MCF 10A (cell line): ENCODE results near the gene HOXC4. TPM values are rescaled to one million over a fixed set of nuclear protein-coding genes. Genes with fewer than 3 reads are reported as not detected.

Experiments
- BruUV-seq: library from RNA; stranded (reverse); fragments of 400-500 nt; replicated peaks from 2 replicates; lab custom pipeline; 2021; lab: Mats Ljungman, UMichigan
- CTCF ChIA-PET: fragments of 300-600 bp; sonication (Branson Sonifier 250); formaldehyde crosslinking; extraction: SDS; loops from one replicate; lab custom pipeline; 2021; ENCODE audit warnings: antibody characterized with exemption, inconsistent platforms; lab: Yijun Ruan, JAX
- POLR2A ChIA-PET: fragments of 300-600, 350-650 bp; sonication (Branson Sonifier 250); formaldehyde crosslinking; extraction: SDS; loops from one replicate; lab custom pipeline; 2020; ENCODE audit warnings: antibody characterized with exemption, inconsistent platforms; lab: Yijun Ruan, JAX
- DNase-seq: peaks from one replicate; pipeline ENCODE4 v3.0.0-alpha.2; 2018; ENCODE audit not compliant: unreplicated experiment
- H3K27ac Mint-ChIP-seq: one replicate; pipeline ENCODE4 v1.8.0; 2022; ENCODE audit warnings: mild to moderate bottlenecking, low read depth, mixed read lengths; ENCODE audit not compliant: unreplicated experiment
- H3K27me3 Mint-ChIP-seq: one replicate; pipeline ENCODE4 v1.8.0; 2022; ENCODE audit warnings: mixed read lengths; ENCODE audit not compliant: insufficient read depth, unreplicated experiment
- H3K36me3 Mint-ChIP-seq: one replicate; pipeline ENCODE4 v1.8.0; 2022; ENCODE audit warnings: mild to moderate bottlenecking, moderate library complexity, mixed read lengths; ENCODE audit not compliant: insufficient read depth, unreplicated experiment
- H3K4me1 Mint-ChIP-seq: one replicate; pipeline ENCODE4 v1.8.0; 2022; ENCODE audit warnings: mixed read lengths; ENCODE audit not compliant: insufficient read depth, unreplicated experiment
- H3K4me3 Mint-ChIP-seq: one replicate; pipeline ENCODE4 v1.8.0; 2022; ENCODE audit warnings: mild to moderate bottlenecking, moderate library complexity, mixed read lengths; ENCODE audit not compliant: unreplicated experiment
- H3K9me3 Mint-ChIP-seq: one replicate; pipeline ENCODE4 v1.8.0; 2022; ENCODE audit warnings: mixed read lengths; ENCODE audit not compliant: unreplicated experiment
- intact Hi-C: fragments of 100-400 bp; cut with micrococcal nuclease; formaldehyde crosslinking; loops from 2 replicates; pipeline ENCODE4 v1.14.1; 2022
- total RNA-seq: library from RNA; stranded (reverse); gene quantifications from 2 replicates; pipeline ENCODE4 v1.2.3, GENCODE V29; 2022
- TF ChIP-seq, protein P1 (sequence below): fragments of 200-600 bp; IDR thresholded peaks from one replicate; pipeline ENCODE4 v1.8.0; 2022; ENCODE audit warnings: antibody characterized with exemption, mild to moderate bottlenecking; ENCODE audit not compliant: unreplicated experiment

Gene HOXC4
- total RNA-seq, 1 experiment from 2014 or later: 1.7 TPM

DNA sequence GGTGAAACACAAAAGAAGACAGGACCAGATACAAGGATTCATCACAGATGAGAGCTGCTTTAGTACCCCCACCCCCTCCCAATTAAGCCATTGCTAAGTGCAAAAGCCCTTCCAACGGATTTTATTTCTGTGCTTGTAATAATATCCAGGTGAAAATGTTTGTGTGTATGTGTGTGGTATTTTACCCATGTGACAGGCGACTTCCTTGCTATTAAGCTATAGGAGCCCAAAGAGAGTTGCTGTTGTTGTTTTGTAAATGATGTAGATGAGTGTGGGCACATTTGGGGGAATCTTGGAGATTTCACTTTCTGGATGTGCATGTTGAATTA lies 3.2 kb upstream of the HOXC4 start:
- Mint-ChIP-seq H3K27ac (no peak overlapping the region), H3K4me1 (peaks cover 11% of the 10 kb centered on the region), H3K9me3 (no peaks in the 10 kb centered on the region), H3K36me3 (no peaks in the 10 kb centered on the region), H3K4me3 (no peak overlapping the region), H3K27me3 (no peaks in the 10 kb centered on the region)
- CTCF ChIA-PET: interaction anchor here (0.8 kb wide), 1 partner anchor 82 kb away, joined by 5 read pairs; no protein-coding TSS in a partner anchor
- POLR2A ChIA-PET: interaction anchor here (0.7 to 0.8 kb wide), 2 partner anchors 9 to 142 kb away, joined by 3 to 4 read pairs; no protein-coding TSS in a partner anchor
- TF ChIP-seq, protein P1, sequence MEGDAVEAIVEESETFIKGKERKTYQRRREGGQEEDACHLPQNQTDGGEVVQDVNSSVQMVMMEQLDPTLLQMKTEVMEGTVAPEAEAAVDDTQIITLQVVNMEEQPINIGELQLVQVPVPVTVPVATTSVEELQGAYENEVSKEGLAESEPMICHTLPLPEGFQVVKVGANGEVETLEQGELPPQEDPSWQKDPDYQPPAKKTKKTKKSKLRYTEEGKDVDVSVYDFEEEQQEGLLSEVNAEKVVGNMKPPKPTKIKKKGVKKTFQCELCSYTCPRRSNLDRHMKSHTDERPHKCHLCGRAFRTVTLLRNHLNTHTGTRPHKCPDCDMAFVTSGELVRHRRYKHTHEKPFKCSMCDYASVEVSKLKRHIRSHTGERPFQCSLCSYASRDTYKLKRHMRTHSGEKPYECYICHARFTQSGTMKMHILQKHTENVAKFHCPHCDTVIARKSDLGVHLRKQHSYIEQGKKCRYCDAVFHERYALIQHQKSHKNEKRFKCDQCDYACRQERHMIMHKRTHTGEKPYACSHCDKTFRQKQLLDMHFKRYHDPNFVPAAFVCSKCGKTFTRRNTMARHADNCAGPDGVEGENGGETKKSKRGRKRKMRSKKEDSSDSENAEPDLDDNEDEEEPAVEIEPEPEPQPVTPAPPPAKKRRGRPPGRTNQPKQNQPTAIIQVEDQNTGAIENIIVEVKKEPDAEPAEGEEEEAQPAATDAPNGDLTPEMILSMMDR: no peak
- DNase-seq: no peak
- intact Hi-C loops: no loop called here
- no TSS peak for BruUV-seq

DNA sequence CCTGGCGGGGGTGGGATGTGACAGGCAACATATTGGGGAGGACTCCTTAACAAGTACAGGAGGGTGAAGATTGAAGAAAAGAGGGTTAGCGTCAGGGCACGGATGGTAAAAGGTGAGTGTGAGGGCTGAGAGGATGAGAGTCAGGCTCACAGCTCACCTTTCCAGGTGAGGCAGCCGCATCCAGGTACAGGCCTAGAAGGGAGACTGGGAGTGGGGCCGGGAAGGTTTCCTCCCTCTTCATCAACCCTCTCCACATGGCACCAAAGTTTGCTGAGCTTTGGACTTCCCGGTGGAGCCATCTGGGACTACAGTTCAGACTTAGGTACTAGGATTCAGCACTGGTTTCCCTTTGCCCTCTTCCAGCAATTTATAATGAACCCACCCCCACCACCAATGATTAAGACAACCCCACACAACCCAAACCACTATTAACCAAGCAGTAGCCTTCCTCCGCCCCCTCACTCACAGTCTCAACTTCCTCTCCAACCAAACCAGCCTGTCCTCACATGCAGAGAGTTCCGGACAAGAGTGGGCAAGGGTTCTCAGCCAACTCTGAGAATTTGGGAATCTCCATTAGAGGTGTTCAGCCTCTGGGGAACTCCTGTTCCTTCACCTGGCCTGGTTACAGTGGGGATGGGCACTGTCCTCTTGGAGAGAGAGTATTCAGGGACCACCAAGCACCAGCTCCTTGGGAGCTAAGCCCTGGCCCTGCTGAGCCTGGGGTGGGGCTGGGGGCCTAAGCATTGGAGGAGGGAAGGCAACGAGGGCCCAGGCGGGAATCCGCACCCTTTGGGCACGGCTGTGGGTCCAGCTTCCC lies 2.4 kb upstream of the HOXC4 start:
- Mint-ChIP-seq H3K9me3 (no peaks in the 10 kb centered on the region), H3K4me1 (peaks cover 11% of the 10 kb centered on the region), H3K27ac (no peak overlapping the region), H3K4me3 (no peak overlapping the region), H3K27me3 (no peaks in the 10 kb centered on the region), H3K36me3 (no peaks in the 10 kb centered on the region)
- ChIA-PET CTCF (interaction anchor here (0.8 to 1.1 kb wide), 2 partner anchors 81 to 157 kb away, joined by 3 to 5 read pairs; no protein-coding TSS in a partner anchor), POLR2A (interaction anchor here (0.5 to 0.8 kb wide), 3 partner anchors 10 to 141 kb away, joined by 3 to 4 read pairs (median 3); no protein-coding TSS in a partner anchor)
- TF ChIP-seq, protein P1: no peak
- DNase-seq: peak; percentile 29
- intact Hi-C loops: no loop called here
- BruUV-seq: no TSS peak

DNA sequence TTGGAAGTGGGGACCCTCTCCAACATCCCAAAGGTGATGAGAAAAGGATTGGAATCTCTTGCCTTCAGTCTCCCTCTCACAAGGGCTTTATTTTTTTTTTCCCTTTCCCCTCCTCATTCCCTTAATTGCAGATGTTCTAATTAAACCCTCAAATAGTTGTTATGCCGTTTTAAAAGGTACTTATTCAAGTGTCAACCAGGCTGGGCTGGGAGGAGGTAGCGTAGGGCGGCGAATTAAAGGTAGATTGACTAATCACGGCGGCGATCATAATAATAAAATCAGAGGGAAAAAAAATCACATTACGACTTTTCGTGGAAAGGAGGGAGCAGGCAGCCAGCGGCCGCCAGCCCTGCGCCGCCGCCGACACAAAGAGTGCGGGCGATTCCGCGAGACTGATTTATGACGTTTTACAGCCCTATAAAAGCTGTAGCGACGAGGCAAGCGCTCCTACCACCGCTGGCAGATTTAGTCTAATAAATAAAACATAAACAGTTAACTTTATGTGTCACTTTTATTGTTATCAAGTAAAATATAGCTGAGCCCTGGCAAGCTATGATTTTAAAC lies 1.7 kb upstream of the HOXC4 start:
- ChIA-PET CTCF (interaction anchor here (1.1 to 1.8 kb wide), 2 partner anchors 19 to 156 kb away, joined by 3 to 12 read pairs; partner anchors contain the start of gene HOXC5), POLR2A (interaction anchor here (0.5 kb wide), 1 partner anchor 14 kb away, joined by 3 read pairs; no protein-coding TSS in a partner anchor)
- Mint-ChIP-seq H3K27me3 (no peaks in the 10 kb centered on the region), H3K4me1 (peaks cover 11% of the 10 kb centered on the region), H3K9me3 (no peaks in the 10 kb centered on the region), H3K36me3 (no peaks in the 10 kb centered on the region), H3K27ac (no peak overlapping the region), H3K4me3 (no peak overlapping the region)
- DNase-seq: no peak
- TF ChIP-seq, protein P1: no peak
- no TSS peak for BruUV-seq
- intact Hi-C loops: no loop called here

DNA sequence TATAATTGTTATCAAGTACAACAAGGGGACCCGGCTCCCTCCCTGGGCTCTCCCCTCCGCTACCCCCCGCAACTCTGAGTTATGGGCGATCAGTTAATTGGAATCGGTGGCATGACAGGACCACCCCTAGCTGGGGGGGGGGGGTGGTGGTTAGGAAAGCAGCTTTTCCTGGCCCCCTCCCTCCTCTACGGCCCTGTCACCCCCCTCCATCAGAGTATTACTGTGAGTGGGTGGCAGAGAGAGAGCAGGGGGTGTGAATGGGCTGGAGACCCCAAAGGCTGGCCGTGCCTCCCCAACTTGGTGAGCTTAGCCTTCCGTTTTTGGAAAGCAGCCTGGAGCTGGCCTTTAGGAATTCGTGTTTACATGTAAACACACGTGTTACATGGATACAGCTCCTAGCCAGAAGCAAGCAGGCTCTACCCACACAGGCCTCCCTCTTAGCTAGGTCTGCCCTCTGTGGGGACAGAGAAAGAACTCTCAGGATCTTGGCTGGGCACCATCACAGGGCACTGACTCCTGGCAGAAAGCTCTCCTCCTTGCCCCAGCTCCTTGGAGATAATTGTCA lies 1.1 kb upstream of the HOXC4 start:
- CTCF ChIA-PET: interaction anchor here (0.6 to 1.8 kb wide), 3 partner anchors 20 to 156 kb away, joined by 3 to 12 read pairs (median 3); partner anchors contain the start of gene HOXC5
- no peaks in the 10 kb centered on the region for H3K9me3 Mint-ChIP-seq
- no peaks in the 10 kb centered on the region for H3K27me3 Mint-ChIP-seq
- no peak for DNase-seq
- no peaks in the 10 kb centered on the region for H3K36me3 Mint-ChIP-seq
- no TSS peak for BruUV-seq
- TF ChIP-seq, protein P1: no peak
- intact Hi-C loops: no loop called here
- POLR2A ChIA-PET: no interaction called here
- peaks cover 11% of the 10 kb centered on the region for H3K4me1 Mint-ChIP-seq
- no peak overlapping the region for H3K4me3 Mint-ChIP-seq
- no peak overlapping the region for H3K27ac Mint-ChIP-seq
